Tibial artery (tissue), 4 donors: ENCODE measurements around the gene FREM3.

ENCODE experiments used
- DNase-seq, 2 donors: peaks; one replicate each; pipeline ENCODE4 v3.0.0-alpha.2; 2019
- H3K27ac ChIP-seq, 2 donors: fragments of 200-600 bp; sonication (generic) in 1 of 2; 1 replicate in 1 of 2; 2 replicates in 1 of 2; pipeline ENCODE4 v1.5.1; 2018 to 2019; ENCODE audit warnings: mild to moderate bottlenecking in 1 of 2
- H3K27me3 ChIP-seq, 2 donors: fragments of 200-600 bp; sonication (generic) in 1 of 2; one replicate each; pipeline versions ENCODE4 v1.5.1 to v1.6.0; 2016 to 2019
- H3K36me3 ChIP-seq, 3 donors: fragments of 200-600 bp; sonication (generic) in 2 of 3; one replicate each; pipeline ENCODE4 v1.5.1; 2016 to 2019; ENCODE audit warnings: mild to moderate bottlenecking in 2 of 3
- H3K4me1 ChIP-seq, 4 donors: fragments of 200-600 bp; sonication (generic) in 2 of 4; 1 replicate in 3 of 4; 2 replicates in 1 of 4; pipeline ENCODE4 v1.5.1; 2016 to 2019
- H3K4me3 ChIP-seq, 2 donors: fragments of 200-600 bp; sonication (generic) in 1 of 2; 1 replicate in 1 of 2; 2 replicates in 1 of 2; pipeline ENCODE4 v1.5.1; 2018 to 2019; ENCODE audit warnings: mild to moderate bottlenecking in 2 of 2
- H3K9me3 ChIP-seq, 3 donors: fragments of 200-600 bp; sonication (generic) in 1 of 3; one replicate each; pipeline ENCODE4 v1.5.1; 2016 to 2019
- CTCF ChIP-seq, 2 experiments: fragments of 200-600 bp in 1 of 2; fragments of 450-650 bp in 1 of 2; IDR thresholded peaks; one replicate each; pipeline ENCODE4 v1.5.1; 2017 to 2019; ENCODE audit warnings: antibody characterized with exemption in 2 of 2, mild to moderate bottlenecking in 1 of 2, moderate library complexity in 1 of 2
- intact Hi-C: fragments of 100-400 bp; cut with DNase I; formaldehyde crosslinking; loops from one replicate; pipeline ENCODE4 v1.15.0; 2023; ENCODE audit warnings: low total_unique reads

The FREM3 gene

GRCh38 chr4:143658336-143658735, 42.1 kb downstream of the FREM3 start:
- no peaks in the 10 kb centered on the region for H3K4me1 ChIP-seq
- TF ChIP-seq CTCF (IDR thresholded peaks at IDR 0.05): no peak
- no peaks in the 10 kb centered on the region for H3K36me3 ChIP-seq
- H3K27ac ChIP-seq: no peak overlapping the region
- H3K27me3 ChIP-seq: no peaks in the 10 kb centered on the region
- intact Hi-C loops: no loop called here
- no peaks in the 10 kb centered on the region for H3K9me3 ChIP-seq
- DNase-seq: no peak
- no peak overlapping the region for H3K4me3 ChIP-seq

GRCh38 chr4:143654571-143654970, 45.9 kb downstream of the FREM3 start:
- H3K27ac ChIP-seq: no peak overlapping the region
- TF ChIP-seq CTCF (IDR thresholded peaks at IDR 0.05): no peak
- no peaks in the 10 kb centered on the region for H3K27me3 ChIP-seq
- H3K36me3 ChIP-seq: no peaks in the 10 kb centered on the region
- DNase-seq: no peak
- no peaks in the 10 kb centered on the region for H3K4me1 ChIP-seq
- intact Hi-C loops: no loop called here
- H3K9me3 ChIP-seq: no peaks in the 10 kb centered on the region
- no peak overlapping the region for H3K4me3 ChIP-seq

- no peak for DNase-seq
- Histone ChIP-seq H3K36me3 (no peaks in the 10 kb centered on the region), H3K9me3 (no peaks in the 10 kb centered on the region), H3K27me3 (no peaks in the 10 kb centered on the region), H3K4me1 (no peaks in the 10 kb centered on the region), H3K4me3 (no peak overlapping the region), H3K27ac (no peak overlapping the region)
- no peak for TF ChIP-seq CTCF (IDR thresholded peaks at IDR 0.05)
- intact Hi-C loops: no loop called here
Observed at GRCh38 chr4:143653031-143653430, 47.4 kb downstream of the FREM3 start.

GRCh38 chr4:143643399-143643798, 57.1 kb downstream of the FREM3 start:
- TF ChIP-seq CTCF (IDR thresholded peaks at IDR 0.05): no peak
- no peaks in the 10 kb centered on the region for H3K27me3 ChIP-seq
- no peaks in the 10 kb centered on the region for H3K9me3 ChIP-seq
- peaks cover 0 to 9% (median 0%) of the 10 kb centered on the region in 4 donors for H3K4me1 ChIP-seq
- peaks cover 0 to 4% (median 0%) of the 10 kb centered on the region in 3 donors for H3K36me3 ChIP-seq
- no peak for DNase-seq
- no peak overlapping the region for H3K27ac ChIP-seq
- no peak overlapping the region for H3K4me3 ChIP-seq
- intact Hi-C loops: no loop called here

GRCh38 chr4:143642611-143643010, 57.9 kb downstream of the FREM3 start:
- no peaks in the 10 kb centered on the region for H3K27me3 ChIP-seq
- no peak for DNase-seq
- TF ChIP-seq CTCF (IDR thresholded peaks at IDR 0.05): no peak
- peaks cover 0 to 9% (median 0%) of the 10 kb centered on the region in 4 donors for H3K4me1 ChIP-seq
- H3K4me3 ChIP-seq: no peak overlapping the region
- no peaks in the 10 kb centered on the region for H3K9me3 ChIP-seq
- H3K27ac ChIP-seq: no peak overlapping the region
- intact Hi-C loops: no loop called here
- H3K36me3 ChIP-seq: peaks cover 0 to 2% (median 0%) of the 10 kb centered on the region in 3 donors

GRCh38 chr4:143641361-143641760, 59.1 kb downstream of the FREM3 start:
- Histone ChIP-seq H3K4me1 (peaks cover 0 to 9% (median 0%) of the 10 kb centered on the region in 4 donors), H3K27me3 (no peaks in the 10 kb centered on the region), H3K9me3 (no peaks in the 10 kb centered on the region), H3K27ac (no peak overlapping the region), H3K36me3 (no peaks in the 10 kb centered on the region), H3K4me3 (no peak overlapping the region)
- intact Hi-C loops: no loop called here
- no peak for TF ChIP-seq CTCF (IDR thresholded peaks at IDR 0.05)
- DNase-seq: no peak
